Loucy (cell line): ENCODE measurements around the gene MRPL21.
"Not testable (repeated sequence)": the region's sequence is repeated elsewhere in the genome, so short reads cannot be mapped to it uniquely, and the experiment has no call there.

Source experiments
- H2AFZ ChIP-seq: fragments of 200-600 bp; sonication (generic); 2 replicates; pipeline ENCODE4 v1.6.0; 2016; ENCODE audit warnings: antibody characterized with exemption, mild to moderate bottlenecking, low read length, moderate library complexity
- H3F3A ChIP-seq: fragments of 200-600 bp; 2 replicates; pipeline ENCODE4 v1.6.0; 2016; ENCODE audit warnings: antibody characterized with exemption, low read depth, mild to moderate bottlenecking
- H3K27me3 ChIP-seq: fragments of 200-600 bp; sonication (generic); 2 replicates; pipeline ENCODE4 v1.6.1; 2014; ENCODE audit warnings: low read length, mild to moderate bottlenecking; ENCODE audit not compliant: insufficient read depth, poor library complexity, severe bottlenecking
- H3K36me3 ChIP-seq: fragments of 200-600 bp; sonication (generic); 2 replicates; pipeline ENCODE4 v1.6.1; 2016; ENCODE audit warnings: low read length; ENCODE audit not compliant: insufficient read depth
- H3K4me1 ChIP-seq: fragments of 200-600 bp; sonication (generic); 2 replicates; pipeline ENCODE4 v1.5.1; 2014; ENCODE audit warnings: low read length, mild to moderate bottlenecking; ENCODE audit not compliant: insufficient read depth, poor library complexity, severe bottlenecking
- H3K4me2 ChIP-seq: fragments of 200-600 bp; sonication (generic); 2 replicates; pipeline ENCODE4 v1.6.0; 2014; ENCODE audit warnings: antibody characterized with exemption, low read length, low read depth, mild to moderate bottlenecking; ENCODE audit not compliant: poor library complexity, severe bottlenecking
- H3K4me3 ChIP-seq: fragments of 200-600 bp; sonication (generic); 2 replicates; pipeline ENCODE4 v1.5.1; 2014; ENCODE audit warnings: low read length, mild to moderate bottlenecking, mixed read lengths; ENCODE audit not compliant: poor library complexity, severe bottlenecking
- H3K79me2 ChIP-seq: fragments of 200-600 bp; sonication (generic); 2 replicates; pipeline ENCODE4 v1.6.1; 2014; ENCODE audit warnings: low read length; ENCODE audit not compliant: insufficient read depth
- H3K9ac ChIP-seq: fragments of 200-600 bp; sonication (generic); 2 replicates; pipeline ENCODE4 v1.6.0; 2014; ENCODE audit warnings: mild to moderate bottlenecking, low read depth, low read length, moderate library complexity; ENCODE audit not compliant: poor library complexity, severe bottlenecking
- H3K9me2 ChIP-seq: fragments of 200-600 bp; sonication (generic); replicated peaks from 2 replicates; pipeline ENCODE4 v1.6.1; 2016; ENCODE audit warnings: low read depth, low read length, mixed read lengths
- H3K9me3 ChIP-seq: fragments of 200-600 bp; sonication (generic); 2 replicates; pipeline ENCODE4 v1.6.1; 2014; ENCODE audit warnings: mild to moderate bottlenecking, antibody characterized with exemption, low read length, low read depth; ENCODE audit not compliant: insufficient read depth
- H4K20me1 ChIP-seq: fragments of 200-600 bp; sonication (generic); 2 replicates; pipeline ENCODE4 v1.6.0; 2014; ENCODE audit warnings: antibody characterized with exemption, low read length, mild to moderate bottlenecking; ENCODE audit not compliant: insufficient read depth, poor library complexity, severe bottlenecking
- CTCF ChIP-seq: fragments of 200-600 bp; sonication (generic); conservative IDR thresholded peaks from 2 replicates; pipeline ENCODE4 v1.5.1; 2014; ENCODE audit warnings: mild to moderate bottlenecking, antibody characterized with exemption, low read length
- EZH2phosphoT487 ChIP-seq: fragments of 200-600 bp; IDR thresholded peaks from 2 replicates; pipeline ENCODE4 v1.6.1; 2018; ENCODE audit warnings: antibody characterized with exemption, mild to moderate bottlenecking, moderate library complexity, borderline replicate concordance

Gene MRPL21

DNA sequence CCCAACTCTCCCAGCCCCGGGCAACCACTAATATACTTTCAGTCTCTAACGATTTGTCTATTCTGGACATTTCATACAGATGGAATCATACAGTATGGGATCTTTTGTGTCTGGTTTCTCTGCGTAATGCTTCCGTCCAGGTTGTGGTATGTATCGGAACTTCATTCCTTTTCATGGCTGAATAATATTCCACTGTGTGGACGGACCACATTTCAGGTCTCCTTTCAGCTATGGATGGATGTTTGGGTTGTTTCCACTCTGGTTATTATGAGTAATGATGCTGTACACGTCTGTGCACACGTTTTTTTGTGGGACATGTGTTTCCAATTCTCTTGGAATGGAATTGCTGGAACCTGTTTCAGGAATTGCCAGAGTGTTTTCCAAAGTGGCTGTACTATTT lies 44.5 kb downstream of the MRPL21 start:
- Histone ChIP-seq H3K9me2 (no peaks in the 10 kb centered on the region), H3K4me2 (no peak overlapping the region), H2AFZ (no peak overlapping the region), H3F3A (no peaks in the 10 kb centered on the region), H3K27me3 (no peaks in the 10 kb centered on the region), H3K79me2 (no peaks in the 10 kb centered on the region), H3K9ac (no peak overlapping the region), H3K36me3 (no peaks in the 10 kb centered on the region), H3K4me3 (no peak overlapping the region), H3K9me3 (no peaks in the 10 kb centered on the region), H4K20me1 (no peaks in the 10 kb centered on the region), H3K4me1 (no peaks in the 10 kb centered on the region)
- no peak for TF ChIP-seq CTCF

GRCh38 chr11:68857037-68857586 lies 46.5 kb downstream of the MRPL21 start:
- Histone ChIP-seq H3K36me3 (no peaks in the 10 kb centered on the region), H2AFZ (no peak overlapping the region), H3F3A (no peaks in the 10 kb centered on the region), H3K9me3 (no peaks in the 10 kb centered on the region), H3K79me2 (no peaks in the 10 kb centered on the region), H3K4me3 (no peak overlapping the region), H3K9me2 (no peaks in the 10 kb centered on the region), H3K4me1 (no peaks in the 10 kb centered on the region), H3K27me3 (no peaks in the 10 kb centered on the region), H3K9ac (no peak overlapping the region), H4K20me1 (no peaks in the 10 kb centered on the region), H3K4me2 (no peak overlapping the region)
- TF ChIP-seq CTCF (no peak), EZH2phosphoT487 (no peak)

- not testable (repeated sequence) for H3K4me2 ChIP-seq, H2AFZ ChIP-seq, H3K9me3 ChIP-seq, H3K27me3 ChIP-seq, H3K36me3 ChIP-seq, H3K4me1 ChIP-seq, H3F3A ChIP-seq, H3K4me3 ChIP-seq, H3K9me2 ChIP-seq, H3K9ac ChIP-seq, H3K79me2 ChIP-seq, H4K20me1 ChIP-seq
Measured at GRCh38 chr11:68856425-68857030, 47.1 kb downstream of the MRPL21 start.
